NCI-H82 (cell line): ENCODE data around the gene CNDP2.

ENCODE experiments used
- DNase-seq: peaks from one replicate; lab custom pipeline; 2025; lab: John Stamatoyannopoulos, UW

CNDP2 gene

GRCh38 chr18:74472312-74472711, 23.9 kb upstream of the CNDP2 start:
- DNase-seq, result no peak

GRCh38 chr18:74473976-74474640, 22.1 kb upstream of the CNDP2 start:
- DNase-seq, result no peak

GRCh38 chr18:74476140-74476539, 20.0 kb upstream of the CNDP2 start:
- peak; percentile 61 for DNase-seq

- DNase-seq, result no peak
Observed at GRCh38 chr18:74477771-74478170, 18.4 kb upstream of the CNDP2 start.

GRCh38 chr18:74478316-74478715, 17.8 kb upstream of the CNDP2 start:
- no peak for DNase-seq

- no peak for DNase-seq
Observed at GRCh38 chr18:74478880-74479279, 17.3 kb upstream of the CNDP2 start.

GRCh38 chr18:74479486-74480148, 16.5 kb upstream of the CNDP2 start:
- no peak for DNase-seq

GRCh38 chr18:74480149-74480651, 16.0 kb upstream of the CNDP2 start:
- DNase-seq, result no peak

GRCh38 chr18:74482697-74483096, 13.5 kb upstream of the CNDP2 start:
- DNase-seq, result no peak

- no peak for DNase-seq
Observed at GRCh38 chr18:74486119-74486849, 9.9 kb upstream of the CNDP2 start.

- DNase-seq, result no peak
Observed at GRCh38 chr18:74488354-74488753, 7.8 kb upstream of the CNDP2 start.

- DNase-seq, result no peak
Observed at GRCh38 chr18:74488864-74489263, 7.3 kb upstream of the CNDP2 start.

GRCh38 chr18:74489676-74490075, 6.5 kb upstream of the CNDP2 start:
- peak; percentile 37 for DNase-seq

GRCh38 chr18:74492259-74492658, 3.9 kb upstream of the CNDP2 start:
- no peak for DNase-seq

- peak; percentile 46 for DNase-seq
Observed at GRCh38 chr18:74493689-74494088, 2.5 kb upstream of the CNDP2 start.

GRCh38 chr18:74494514-74494913, 1.6 kb upstream of the CNDP2 start:
- no peak for DNase-seq

GRCh38 chr18:74496508-74497323, 553 bp downstream of the CNDP2 start:
- peak; percentile 54 for DNase-seq

GRCh38 chr18:74497324-74497676, 1.1 kb downstream of the CNDP2 start:
- no peak for DNase-seq

- no peak for DNase-seq
Observed at GRCh38 chr18:74497778-74498177, 1.6 kb downstream of the CNDP2 start.

- DNase-seq, result no peak
Observed at GRCh38 chr18:74498712-74499627, 2.8 kb downstream of the CNDP2 start.

- DNase-seq, result no peak
Observed at GRCh38 chr18:74499633-74500032, 3.5 kb downstream of the CNDP2 start.
